Activated naive CD4-positive, alpha-beta T cell treated with anti-CD3 and anti-CD28 coated beads for 36 hours (primary cell): ENCODE measurements around the gene CDT1. TPM values are rescaled to one million over a fixed set of nuclear protein-coding genes. Genes with fewer than 3 reads are reported as not detected.
A peak's percentile ranks its signal among the peaks of the same experiment; 100 is the strongest.

Experiments used
- CTCF ChIA-PET: fragments of 350-600 bp; sonication (Branson Sonifier 250); formaldehyde crosslinking; loops from one replicate; lab custom pipeline; 2021; ENCODE audit warnings: antibody characterized with exemption; lab: Charles Lee
- DNase-seq: peaks from one replicate; pipeline ENCODE4 v3.0.0-alpha.2; 2020
- H3K27ac Mint-ChIP-seq: one replicate; pipeline ENCODE4 v1.8.0; 2021; ENCODE audit warnings: mild to moderate bottlenecking, mixed read lengths
- H3K27me3 Mint-ChIP-seq: one replicate; pipeline ENCODE4 v1.8.0; 2021; ENCODE audit warnings: low read depth, mixed read lengths
- H3K36me3 Mint-ChIP-seq: one replicate; pipeline ENCODE4 v1.8.0; 2021; ENCODE audit warnings: low read depth, mixed read lengths
- H3K4me1 Mint-ChIP-seq: one replicate; pipeline ENCODE4 v1.8.0; 2021; ENCODE audit warnings: low read depth, mixed read lengths
- H3K4me3 Mint-ChIP-seq: one replicate; pipeline ENCODE4 v1.8.0; 2021; ENCODE audit warnings: mild to moderate bottlenecking, moderate library complexity, mixed read lengths
- H3K9me3 Mint-ChIP-seq: one replicate; pipeline ENCODE4 v1.8.0; 2021; ENCODE audit warnings: mixed read lengths
- intact Hi-C: fragments of 100-400 bp; cut with micrococcal nuclease; formaldehyde crosslinking; loops from one replicate; pipeline ENCODE4 v1.15.1; 2023
- total RNA-seq, 2 experiments: library from RNA; stranded (reverse); gene quantifications; one replicate each; pipeline ENCODE4 v1.2.3, GENCODE V29; 2021

Gene CDT1
- total RNA-seq, 2 experiments from 2014 or later: 223 to 231 TPM

- Mint-ChIP-seq H3K27me3 (no peaks in the 10 kb centered on the region), H3K4me3 (no peak overlapping the region), H3K36me3 (no peaks in the 10 kb centered on the region), H3K4me1 (peaks cover 23% of the 10 kb centered on the region), H3K27ac (no peak overlapping the region), H3K9me3 (no peaks in the 10 kb centered on the region)
- peak; percentile 8 for DNase-seq
- CTCF ChIA-PET: no interaction called here
- intact Hi-C loops: no loop called here
These were observed 50.9 kb downstream of the CDT1 start for GRCh38 chr16:88854306-88855111.

- Mint-ChIP-seq H3K9me3 (no peaks in the 10 kb centered on the region), H3K4me1 (peaks cover 23% of the 10 kb centered on the region), H3K36me3 (no peaks in the 10 kb centered on the region), H3K4me3 (peak overlapping the region; percentile 41), H3K27ac (no peak overlapping the region), H3K27me3 (no peaks in the 10 kb centered on the region)
- DNase-seq: no peak
- intact Hi-C loops: no loop called here
- CTCF ChIA-PET: no interaction called here
These were observed 51.6 kb downstream of the CDT1 start for GRCh38 chr16:88855176-88855575.

- no peaks in the 10 kb centered on the region for H3K9me3 Mint-ChIP-seq
- H3K4me3 Mint-ChIP-seq: peak overlapping the region; percentile 68
- H3K36me3 Mint-ChIP-seq: no peaks in the 10 kb centered on the region
- no peak for DNase-seq
- H3K27ac Mint-ChIP-seq: no peak overlapping the region
- intact Hi-C loops: loop anchor here (2.0 kb wide), 2 partner anchors 53 to 73 kb away; partner anchors contain the start of gene CDT1
- CTCF ChIA-PET: no interaction called here
- peaks cover 23% of the 10 kb centered on the region for H3K4me1 Mint-ChIP-seq
- H3K27me3 Mint-ChIP-seq: no peaks in the 10 kb centered on the region
These were observed 52.1 kb downstream of the CDT1 start for GRCh38 chr16:88855736-88856121.

- intact Hi-C loops: loop anchor here (2.0 kb wide), 2 partner anchors 53 to 73 kb away; partner anchors contain the start of gene CDT1
- Mint-ChIP-seq H3K27ac (no peak overlapping the region), H3K4me1 (peaks cover 23% of the 10 kb centered on the region), H3K4me3 (peak overlapping the region; percentile 88), H3K27me3 (no peaks in the 10 kb centered on the region), H3K36me3 (no peaks in the 10 kb centered on the region), H3K9me3 (no peaks in the 10 kb centered on the region)
- DNase-seq: peak; percentile 6
- CTCF ChIA-PET: interaction anchor here (1.4 to 2.9 kb wide), 3 partner anchors 41 to 360 kb away, joined by 3 to 45 read pairs (median 5); partner anchors contain the start of gene APRT
These were observed 52.7 kb downstream of the CDT1 start for GRCh38 chr16:88856122-88856827.

- Mint-ChIP-seq H3K4me3 (peak within 1 kb of the TSS; percentile 88), H3K4me1 (peaks cover 23% of the 10 kb centered on the region), H3K9me3 (no peaks in the 10 kb centered on the region), H3K36me3 (no peaks in the 10 kb centered on the region), H3K27ac (peak within 1 kb of the TSS; percentile 63), H3K27me3 (no peaks in the 10 kb centered on the region)
- intact Hi-C loops: loop anchor here (1.0 to 2.0 kb wide), 6 partner anchors 45 to 703 kb away; partner anchors contain the start of genes CDT1, CTU2, RNF166 and RPL13
- peak; percentile 99 for DNase-seq
- CTCF ChIA-PET: interaction anchor here (0.6 to 2.9 kb wide), 12 partner anchors 42 to 359 kb away, joined by 3 to 45 read pairs (median 5); partner anchors contain the start of gene APRT
These were observed 53.5 kb downstream of the CDT1 start, which contains the start of the genes GALNS and TRAPPC2L for GRCh38 chr16:88856828-88857727. TSS of gene GALNS (minus strand) at chr16:88856947. CDS start at chr16:88856877, 70 bp downstream. TSS of gene TRAPPC2L (plus strand) at chr16:88857127. CDS start at chr16:88857151, 24 bp downstream.

- H3K4me1 Mint-ChIP-seq: peaks cover 23% of the 10 kb centered on the region
- peak overlapping the region; percentile 88 for H3K4me3 Mint-ChIP-seq
- CTCF ChIA-PET: interaction anchor here (0.6 to 2.9 kb wide), 14 partner anchors 11 to 358 kb away, joined by 3 to 45 read pairs (median 4); partner anchors contain the start of gene APRT
- no peaks in the 10 kb centered on the region for H3K9me3 Mint-ChIP-seq
- H3K27me3 Mint-ChIP-seq: no peaks in the 10 kb centered on the region
- H3K36me3 Mint-ChIP-seq: no peaks in the 10 kb centered on the region
- intact Hi-C loops: loop anchor here (1.0 to 2.0 kb wide), 6 partner anchors 46 to 702 kb away; partner anchors contain the start of genes CDT1, CTU2, RNF166 and RPL13
- DNase-seq: peak; percentile 75
- H3K27ac Mint-ChIP-seq: peak overlapping the region; percentile 48
These were observed 54.2 kb downstream of the CDT1 start for GRCh38 chr16:88857728-88858339.

Other genes with a start within 250 kb of the CDT1 start
- 10 to 100 TPM; 55.8 to 58.5 TPM for gene ZC3H18, start 233.4 kb upstream of the CDT1 start, total RNA-seq
- not detected for gene IL17C, start 165.2 kb upstream of the CDT1 start, total RNA-seq
- 100 to 1,000 TPM; 167 to 180 TPM for gene CYBA, start 152.7 kb upstream of the CDT1 start, total RNA-seq
- gene MVD, start 140.7 kb upstream of the CDT1 start, total RNA-seq: 10 to 100 TPM; 90.5 to 96.8 TPM
- gene SNAI3, start 117.3 kb upstream of the CDT1 start, total RNA-seq: 1 to 10 TPM; 2.9 to 3.0 TPM
- 10 to 100 TPM; 33.6 to 35.3 TPM for gene RNF166, start 97.4 kb upstream of the CDT1 start, total RNA-seq
- 10 to 100 TPM; 46.1 to 48.1 TPM for gene CTU2, start 97.3 kb upstream of the CDT1 start, total RNA-seq
- gene PIEZO1, start 18.6 kb upstream of the CDT1 start, total RNA-seq: 10 to 100 TPM; 78.2 to 80.1 TPM
- 100 to 1,000 TPM; 314 TPM for gene APRT, start 8.1 kb downstream of the CDT1 start, total RNA-seq
- 10 to 100 TPM; 10.9 to 11.2 TPM for gene GALNS, start 53.2 kb downstream of the CDT1 start, total RNA-seq
- 10 to 100 TPM; 57.7 to 66.1 TPM for gene TRAPPC2L, start 53.3 kb downstream of the CDT1 start, total RNA-seq
- not detected for gene PABPN1L, start 62.9 kb downstream of the CDT1 start, total RNA-seq
- gene CBFA2T3, start 173.4 kb downstream of the CDT1 start, total RNA-seq: not detected